NCI-H1092 treated with DMSO at 0.1 percent for 48 hours (cell line): ENCODE results near the gene OR2S2.
"Not testable (repeated sequence)": the region's sequence is repeated elsewhere in the genome, so short reads cannot be mapped to it uniquely, and the experiment has no call there.

Experiments used
- DNase-seq: peaks from one replicate; lab custom pipeline; 2025; lab: John Stamatoyannopoulos, UW

OR2S2 gene

DNA sequence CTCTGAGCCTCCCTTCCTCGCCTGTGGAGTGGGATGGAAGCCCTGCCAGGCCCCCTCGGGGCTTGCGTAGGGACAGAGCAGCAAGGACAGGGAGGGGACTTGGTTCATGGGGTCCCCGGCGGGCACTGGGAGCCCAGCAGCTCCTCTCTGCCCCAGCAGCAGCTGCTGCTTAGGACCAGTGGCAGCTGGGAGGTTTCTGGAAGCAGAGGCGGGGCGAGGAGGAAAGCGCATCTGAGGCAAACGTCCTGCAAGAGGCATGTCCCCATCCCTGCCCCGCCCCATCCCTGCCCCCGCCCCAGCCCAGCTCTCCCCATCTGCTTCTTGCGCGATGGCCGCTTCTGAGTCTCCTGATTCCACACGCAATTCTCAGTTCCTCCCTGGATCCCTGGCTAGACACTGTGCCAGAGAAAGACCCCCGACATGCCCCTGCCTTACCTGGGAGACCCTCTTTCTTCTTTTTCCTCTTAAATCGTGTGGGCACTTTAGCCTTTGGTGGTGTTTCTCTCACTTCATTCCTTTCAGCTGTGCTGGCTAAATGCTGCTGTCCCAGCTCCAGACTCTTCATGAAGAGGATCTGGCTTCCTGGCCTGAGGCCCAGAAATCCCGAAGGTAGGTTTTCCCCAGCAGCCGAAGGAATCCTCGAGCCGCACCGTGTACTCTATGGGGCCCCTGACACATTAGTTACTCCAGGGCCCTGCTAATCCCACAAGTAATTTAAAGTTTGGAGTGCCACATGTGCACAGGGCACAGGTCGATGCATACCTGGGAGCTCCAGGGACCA, 4.4 kb upstream of the OR2S2 start:
- DNase-seq: no peak

DNA sequence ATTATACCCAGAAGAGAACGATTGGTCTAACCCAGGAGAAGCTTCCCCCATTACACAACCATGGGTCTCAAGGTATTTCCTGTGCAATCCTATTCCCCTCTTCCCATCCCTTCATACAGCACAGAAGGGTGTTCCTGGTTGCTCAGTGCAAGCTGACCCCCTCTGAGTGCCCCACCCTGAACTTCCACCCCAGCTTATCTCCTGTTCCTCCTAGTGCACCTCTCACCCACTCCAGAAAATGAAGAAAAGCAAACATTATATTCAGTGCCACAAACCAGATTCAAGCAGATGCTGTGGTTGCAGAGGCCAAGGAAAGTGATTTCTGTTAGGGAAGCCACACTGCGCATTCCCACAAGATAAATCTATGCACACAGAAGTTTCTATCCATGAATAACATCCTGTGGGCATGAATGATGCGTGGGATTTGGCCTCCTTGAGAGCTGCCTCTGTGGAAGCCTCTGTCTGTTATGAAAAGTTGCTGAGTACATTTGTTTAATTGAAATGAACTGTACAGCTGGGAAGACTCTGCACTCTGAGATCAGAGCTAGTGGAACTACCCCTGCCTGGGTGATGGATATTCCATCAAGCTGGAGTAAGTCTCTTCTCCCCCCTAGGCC, 2.2 kb upstream of the OR2S2 start:
- no peak for DNase-seq

GRCh38 chr9:35956651-35957050, 1.3 kb downstream of the OR2S2 start:
- DNase-seq: no peak

- DNase-seq: peak; percentile 84
These were observed 2.9 kb downstream of the OR2S2 start for GRCh38 chr9:35954942-35955546.

GRCh38 chr9:35952526-35953191, 5.3 kb downstream of the OR2S2 start:
- no peak for DNase-seq

- DNase-seq: no peak
These were observed 6.2 kb downstream of the OR2S2 start for GRCh38 chr9:35951736-35952135.

GRCh38 chr9:35948901-35949318, 9.0 kb downstream of the OR2S2 start:
- no peak for DNase-seq

DNA sequence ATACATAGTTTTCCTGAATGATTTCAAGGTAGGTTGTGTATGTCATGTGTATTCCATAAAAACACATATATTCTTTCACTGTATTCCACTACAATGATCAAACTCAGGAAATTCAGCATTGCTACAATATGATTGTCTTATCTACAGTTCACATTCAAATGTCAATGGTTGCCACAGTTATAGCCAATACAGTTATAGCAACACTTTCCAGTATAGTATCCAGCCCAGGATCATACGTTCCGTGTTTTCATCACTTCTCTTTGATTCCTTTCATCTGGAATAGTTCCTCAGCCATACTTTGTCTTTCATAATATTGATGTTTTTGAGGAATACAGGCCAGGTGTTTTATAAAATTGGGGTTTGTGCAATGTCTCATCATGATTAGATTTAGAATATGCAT, 9.5 kb downstream of the OR2S2 start:
- DNase-seq: no peak

GRCh38 chr9:35945341-35946018, 12.5 kb downstream of the OR2S2 start:
- peak; percentile 89 for DNase-seq

DNA sequence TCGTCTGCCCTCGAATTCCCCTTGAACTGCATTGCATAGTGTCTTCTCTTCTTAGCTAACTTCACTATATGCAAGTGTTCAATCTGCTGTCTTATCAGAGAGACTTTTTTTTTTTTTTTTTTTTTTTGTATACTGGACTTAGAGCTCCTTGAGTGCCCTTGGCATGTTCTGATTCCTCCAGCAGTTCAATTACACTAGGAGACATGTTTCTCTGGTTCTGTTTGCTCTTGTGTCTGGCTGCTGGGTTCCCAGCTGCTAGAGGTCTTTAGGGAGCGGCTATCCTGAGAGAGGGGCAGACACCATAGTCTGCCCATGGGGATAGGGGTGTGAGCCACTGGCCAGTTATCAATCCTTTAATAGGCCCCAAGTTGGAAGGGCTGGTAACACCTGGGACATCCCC, 13.1 kb downstream of the OR2S2 start:
- DNase-seq: no peak

DNA sequence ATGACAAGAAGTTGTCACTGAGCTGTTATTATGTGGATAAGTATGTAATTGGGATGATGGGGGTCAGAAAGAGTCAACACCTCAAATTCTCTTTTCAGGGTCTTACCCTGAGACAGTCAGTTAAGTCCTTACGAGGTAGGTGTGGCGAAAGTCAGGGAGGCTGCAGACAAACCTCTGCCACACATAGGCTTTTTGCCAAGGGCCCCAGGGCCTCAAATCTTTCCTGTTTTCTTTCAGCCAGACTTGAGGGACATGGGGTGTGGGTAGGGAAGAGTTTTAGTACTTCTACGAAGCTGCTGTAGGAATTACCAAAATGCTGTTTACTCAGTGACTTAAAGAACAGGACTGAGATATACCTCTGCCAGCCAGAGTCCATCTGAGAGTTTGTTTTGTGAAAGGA, 13.8 kb downstream of the OR2S2 start:
- no peak for DNase-seq

DNA sequence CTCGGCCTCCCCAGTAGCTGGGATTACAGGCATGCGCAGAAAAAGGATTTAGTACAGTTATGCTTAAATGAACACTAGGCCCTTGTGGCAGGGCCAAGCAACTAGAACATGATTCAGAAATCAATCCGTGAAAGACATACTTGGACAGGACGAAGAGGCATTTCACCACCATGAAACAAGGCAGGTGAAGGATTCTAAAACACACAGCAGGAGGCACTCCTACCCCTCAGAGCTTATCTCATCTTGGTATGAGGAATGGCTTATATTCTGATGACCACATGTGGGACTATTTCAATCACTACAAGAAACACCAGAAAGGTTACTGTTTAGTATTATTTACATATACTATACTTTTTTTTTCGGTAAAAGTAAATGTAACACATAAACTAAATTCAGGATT, 15.7 kb downstream of the OR2S2 start:
- DNase-seq: no peak

DNA sequence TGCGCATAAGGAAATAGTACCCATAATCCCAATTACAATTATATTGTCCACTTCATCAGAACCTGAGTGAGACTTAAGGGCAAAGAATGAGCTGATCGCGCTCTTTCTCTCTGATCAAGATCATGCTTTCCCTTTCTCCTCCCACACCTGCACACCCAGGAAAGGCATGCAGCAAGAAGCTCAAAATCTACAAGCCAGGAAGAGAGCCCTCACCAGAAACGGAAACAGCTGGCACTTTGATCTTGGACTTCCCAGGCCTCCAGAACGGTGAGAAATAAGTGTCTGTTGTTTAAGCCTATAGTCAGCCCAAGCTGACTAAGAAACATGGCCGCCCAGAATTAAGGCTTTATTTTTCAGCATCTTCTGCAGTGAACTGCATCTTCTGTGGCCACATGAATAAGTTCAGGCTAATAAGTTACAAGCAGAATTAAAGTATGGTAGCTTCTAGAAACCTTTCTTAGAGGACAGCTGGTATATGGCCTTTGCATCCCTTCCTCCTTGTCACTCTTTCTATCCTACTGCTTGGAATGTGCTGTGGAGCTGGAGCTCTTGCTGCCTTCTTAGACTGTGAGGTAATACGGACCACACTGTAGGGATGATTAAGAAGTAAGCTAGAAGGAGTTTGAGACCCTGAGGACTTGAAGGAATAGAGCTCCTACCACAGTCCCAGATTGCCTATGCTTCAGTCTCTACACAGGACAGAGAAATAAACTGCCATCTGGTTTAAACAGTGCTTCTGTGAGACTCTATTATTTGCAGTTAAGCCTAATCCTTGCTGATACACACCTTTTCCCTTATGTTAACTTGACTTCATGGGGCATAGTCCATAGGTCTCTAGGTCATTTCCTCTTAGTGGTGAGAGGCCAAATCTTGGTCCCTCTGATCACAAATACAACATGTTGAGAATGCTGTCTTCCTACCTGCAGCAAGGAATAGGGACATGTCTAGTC, 17.2 kb downstream of the OR2S2 start:
- no peak for DNase-seq

GRCh38 chr9:35939679-35940250, 18.2 kb downstream of the OR2S2 start:
- no peak for DNase-seq

GRCh38 chr9:35938474-35939356, 19.2 kb downstream of the OR2S2 start:
- no peak for DNase-seq

DNA sequence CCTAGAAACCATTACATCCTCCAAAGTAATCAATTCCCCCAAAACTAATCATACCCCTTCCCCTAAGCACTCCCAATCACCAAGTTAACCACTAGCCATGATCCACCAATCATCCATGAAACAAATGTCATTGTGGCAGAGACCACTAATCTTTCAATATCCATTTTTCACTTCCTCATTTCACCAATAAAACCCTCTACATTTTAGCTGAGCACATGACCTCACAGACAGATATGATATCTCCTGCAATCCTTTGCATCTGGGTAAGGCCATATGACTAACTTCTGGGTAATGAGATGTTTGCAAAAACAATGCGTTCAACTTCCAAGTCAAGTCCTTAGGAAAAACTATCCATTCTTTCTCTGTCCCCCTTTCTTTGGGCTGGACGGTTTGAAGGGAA, 20.7 kb downstream of the OR2S2 start:
- DNase-seq: no peak

DNA sequence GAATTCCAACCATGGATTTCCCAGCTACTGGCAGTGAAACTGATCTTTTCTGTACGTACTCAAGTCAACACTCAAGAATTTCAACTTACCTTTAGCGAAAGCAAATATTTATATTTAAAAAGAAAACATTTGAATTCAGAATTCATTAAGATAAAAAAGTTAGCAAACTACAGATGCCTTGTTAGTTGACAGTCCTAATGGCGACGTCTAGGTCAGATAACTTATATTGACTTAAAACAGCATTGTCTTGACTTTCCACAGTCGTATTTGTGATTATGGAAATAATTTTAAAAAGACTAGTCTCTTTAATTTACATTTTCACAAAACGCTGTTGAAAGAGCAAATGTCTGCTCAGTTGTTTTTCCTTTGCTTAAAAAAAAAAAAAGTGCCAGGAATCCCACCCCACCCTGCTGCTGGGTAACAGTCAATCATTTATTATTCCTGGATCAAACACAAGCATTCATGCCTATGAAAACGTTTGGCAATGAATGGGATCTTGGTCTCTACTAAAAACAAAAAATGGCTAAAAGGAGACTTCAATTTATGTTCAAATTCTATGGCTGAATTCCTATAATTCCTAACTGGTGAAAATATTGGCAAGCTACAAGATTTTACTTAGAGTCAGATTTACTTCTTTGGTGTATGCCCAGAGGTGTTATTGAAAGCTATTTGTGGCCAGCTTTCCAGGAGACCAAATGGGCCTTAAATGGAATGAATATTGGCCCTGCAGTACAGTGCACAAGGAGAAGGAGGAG, 22.0 kb downstream of the OR2S2 start:
- DNase-seq: no peak

GRCh38 chr9:35935261-35935660, 22.7 kb downstream of the OR2S2 start:
- DNase-seq: no peak

DNA sequence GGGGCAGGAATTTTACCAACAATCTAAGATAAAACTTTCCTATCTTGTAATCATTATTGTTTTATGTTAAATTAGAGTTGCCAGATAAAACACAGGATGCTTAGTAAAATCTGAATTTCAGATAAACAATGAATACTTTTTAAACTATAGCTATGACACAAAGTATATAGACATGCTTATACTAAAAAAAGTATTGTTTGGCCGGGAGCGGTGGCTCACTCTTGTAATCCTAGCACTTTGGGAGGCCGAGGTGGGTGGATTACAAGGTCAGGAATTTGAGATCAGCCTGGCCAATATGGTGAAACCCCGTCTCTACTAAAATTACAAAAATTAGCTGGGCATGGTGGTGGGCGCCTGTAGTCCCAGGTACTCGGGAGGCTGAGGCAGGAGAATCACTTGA, 23.9 kb downstream of the OR2S2 start:
- DNase-seq: not testable (repeated sequence)
